ENCODE measurements around the gene SLC1A7. TPM values are rescaled to one million over a fixed set of nuclear protein-coding genes. Genes with fewer than 3 reads are reported as not detected.

The SLC1A7 gene
- total and polyA plus RNA-seq, 2 of the 13 experiments (the other 11 are each of a cell fraction or from before 2014, with no cell fraction given) = 0.04 to 2.0 TPM

- H4K20me1 ChIP-seq (ENCODE audit: insufficient read depth, low read length) = no peaks in the 10 kb centered on the region
- H3K9ac ChIP-seq (ENCODE audit: insufficient read depth, low read depth, low read length) = peak overlapping the region; percentile 79
- no peaks in the 10 kb centered on the region for H3K9me3 ChIP-seq (ENCODE audit: low read length)
- peaks cover 84% of the 10 kb centered on the region for H3K4me1 ChIP-seq (ENCODE audit: insufficient read depth, low read length)
- FAIRE-seq (peak; percentile 99), DNase-seq (ENCODE audit: low spot score) (peak; percentile 97), ATAC-seq (peak; percentile 92)
- under 1% methylated on average over 6 of the region's 6 CpGs for WGBS (ENCODE audit: low lambda C conversion rate)
- ChIA-PET POLR2A (interaction anchor here (0.9 to 4.9 kb wide), 21 partner anchors 8 to 262 kb away, joined by 3 to 37 read pairs (median 6); partner anchors contain the start of genes ECHDC2 and MAGOH), CTCF (ENCODE audit: low intra/inter-chr PET ratio, low total read pairs) (no interaction called here)
- 0 out of 5 replicates have a peak, but pooled peaks cover 0 to 4% of the 10 kb centered on the region in 2 experiments for H3K27me3 ChIP-seq (ENCODE audit: control insufficient read depth in 1 of 2, insufficient read depth in 2 of 2, low read length in 2 of 2)
- H3K27ac ChIP-seq (ENCODE audit: extremely low read length, insufficient read depth, low read length) = peak overlapping the region; percentile 90
- H3K4me2 ChIP-seq (ENCODE audit: low read depth, low read length) = peak overlapping the region; percentile 98
- in situ Hi-C loops (cut with HindIII; ENCODE audit: extremely low pct_ligation_motif_present, low pct_unique_long_range_greater_than_20kb) = loop anchor here (5.0 to 10.0 kb wide), 3 partner anchors 56 to 479 kb away; partner anchors contain the start of gene ECHDC2
- H3K79me2 ChIP-seq (ENCODE audit: insufficient read depth, low read length) = no peaks in the 10 kb centered on the region
- no peak overlapping the region for H2AFZ ChIP-seq (ENCODE audit: low read length)
- peak overlapping the region; percentile 35 to 68 (median 41) for H3K4me3 ChIP-seq (replicated peaks in 1 of 3; ENCODE audit: insufficient read depth in 1 of 3, low read depth in 2 of 3, low read length in 3 of 3)
- intact Hi-C loops (cut with micrococcal nuclease; ENCODE audit: unreplicated experiment) = loop anchor here (1.0 to 10.0 kb wide), 8 partner anchors 22 to 481 kb away; partner anchors contain the start of gene ECHDC2
- no peaks in the 10 kb centered on the region for H3K36me3 ChIP-seq (replicated peaks in 1 of 2; ENCODE audit: control insufficient read depth in 1 of 2, insufficient read depth in 2 of 2, low read length in 2 of 2)
- no TSS peak for BruUV-seq (replicated peaks)
- TF ChIP-seq, protein P1, sequence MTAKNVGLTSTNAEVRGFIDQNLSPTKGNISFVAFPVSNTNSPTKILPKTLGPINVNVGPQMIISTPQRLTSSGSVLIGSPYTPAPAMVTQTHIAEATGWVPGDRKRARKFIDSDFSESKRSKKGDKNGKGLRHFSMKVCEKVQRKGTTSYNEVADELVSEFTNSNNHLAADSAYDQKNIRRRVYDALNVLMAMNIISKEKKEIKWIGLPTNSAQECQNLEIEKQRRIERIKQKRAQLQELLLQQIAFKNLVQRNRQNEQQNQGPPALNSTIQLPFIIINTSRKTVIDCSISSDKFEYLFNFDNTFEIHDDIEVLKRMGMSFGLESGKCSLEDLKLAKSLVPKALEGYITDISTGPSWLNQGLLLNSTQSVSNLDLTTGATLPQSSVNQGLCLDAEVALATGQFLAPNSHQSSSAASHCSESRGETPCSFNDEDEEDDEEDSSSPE (CRISPR knock-in tag; IDR thresholded peaks at IDR 0.05) = no peak
- peak; percentile 40 to 93; a peak in 2 of 4 replicates for TF ChIP-seq NR2F1 (CRISPR knock-in tag; IDR thresholded peaks at IDR 0.05)
- TF ChIP-seq, protein P2, sequence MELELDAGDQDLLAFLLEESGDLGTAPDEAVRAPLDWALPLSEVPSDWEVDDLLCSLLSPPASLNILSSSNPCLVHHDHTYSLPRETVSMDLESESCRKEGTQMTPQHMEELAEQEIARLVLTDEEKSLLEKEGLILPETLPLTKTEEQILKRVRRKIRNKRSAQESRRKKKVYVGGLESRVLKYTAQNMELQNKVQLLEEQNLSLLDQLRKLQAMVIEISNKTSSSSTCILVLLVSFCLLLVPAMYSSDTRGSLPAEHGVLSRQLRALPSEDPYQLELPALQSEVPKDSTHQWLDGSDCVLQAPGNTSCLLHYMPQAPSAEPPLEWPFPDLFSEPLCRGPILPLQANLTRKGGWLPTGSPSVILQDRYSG (CRISPR knock-in tag; IDR thresholded peaks at IDR 0.05) = no peak; the same call in 1 of the 2 replicates
- TF ChIP-seq AKAP8 (CRISPR knock-in tag; IDR thresholded peaks at IDR 0.05) = 0 out of 2 replicates have a peak, but pooled peaks have one; percentile 48
- TF ChIP-seq ZNF800 (CRISPR knock-in tag; IDR thresholded peaks at IDR 0.05) = no peak; the same call in 1 of the 2 replicates
- TF ChIP-seq MAZ (IDR thresholded peaks at IDR 0.05; ENCODE audit: borderline replicate concordance, low read depth, low read length) = peak; percentile 93
- TF ChIP-seq MAZ (CRISPR knock-in tag; IDR thresholded peaks at IDR 0.05; ENCODE audit: low read depth) = peak; percentile 69
- TF ChIP-seq ZNF546 (CRISPR knock-in tag; conservative IDR thresholded peaks at IDR 0.05) = 0 out of 2 replicates have a peak, but pooled peaks have one; percentile 45
- TF ChIP-seq ZKSCAN5 (CRISPR knock-in tag; IDR thresholded peaks at IDR 0.05) = no peak
- no peak for TF ChIP-seq ZNF674 (CRISPR knock-in tag; IDR thresholded peaks at IDR 0.05; ENCODE audit: low read depth)
- 0 out of 2 replicates have a peak, but pooled peaks have one; percentile 43 for TF ChIP-seq NKX3-1 (CRISPR knock-in tag; IDR thresholded peaks at IDR 0.05)
- no peak for TF ChIP-seq ZNF660 (CRISPR knock-in tag; IDR thresholded peaks at IDR 0.05; ENCODE audit: borderline replicate concordance, low read depth)
- 0 out of 2 replicates have a peak, but pooled peaks have one; percentile 91 for TF ChIP-seq RCOR2 (CRISPR knock-in tag; IDR thresholded peaks at IDR 0.05)
- TF ChIP-seq ZBTB1 (CRISPR knock-in tag; IDR thresholded peaks at IDR 0.05; ENCODE audit: borderline replicate concordance) = no peak
- TF ChIP-seq HCFC1 (IDR thresholded peaks at IDR 0.05; ENCODE audit: low read depth, low read length) = 0 out of 2 replicates have a peak, but pooled peaks have one; percentile 12
Observed at GRCh38 chr1:53183095-53183990, 40.9 kb upstream of the SLC1A7 start.

Data from HepG2 (cell line).